Fibroblast of lung (primary cell): ENCODE measurements around the gene BORA. TPM values are rescaled to one million over a fixed set of nuclear protein-coding genes. Genes with fewer than 3 reads are reported as not detected.
"Not testable (repeated sequence)": the region's sequence is repeated elsewhere in the genome, so short reads cannot be mapped to it uniquely, and the experiment has no call there.

Experiments
- DNase-seq, 2 donors: peaks; one replicate each; pipeline versions ENCODE4 v3.0.0 to v3.0.0-alpha.2; 2010; ENCODE audit warnings: low read depth in 2 of 2
- H2AFZ ChIP-seq: 2 replicates; pipeline ENCODE4 v1.5.1; 2012; ENCODE audit warnings: low read length, control low read depth, inconsistent platforms
- H3K27ac ChIP-seq: 2 replicates; pipeline ENCODE4 v1.5.1; 2011; ENCODE audit warnings: low read length, control low read depth; ENCODE audit not compliant: insufficient read depth
- H3K27me3 ChIP-seq: 2 replicates; pipeline ENCODE4 v1.5.1; 2011; ENCODE audit warnings: mild to moderate bottlenecking, low read length; ENCODE audit not compliant: control insufficient read depth, insufficient read depth
- H3K36me3 ChIP-seq: 2 replicates; pipeline ENCODE4 v1.5.1; 2011; ENCODE audit warnings: low read length; ENCODE audit not compliant: control insufficient read depth, insufficient read depth
- H3K4me1 ChIP-seq: 2 replicates; pipeline ENCODE4 v1.5.1; 2011; ENCODE audit warnings: low read length; ENCODE audit not compliant: control insufficient read depth, insufficient read depth; ENCODE audit errors: extremely low read depth
- H3K4me2 ChIP-seq: 2 replicates; pipeline ENCODE4 v1.5.1; 2011; ENCODE audit warnings: low read length, control low read depth; ENCODE audit not compliant: insufficient read depth; ENCODE audit errors: extremely low read depth
- H3K4me3 ChIP-seq, 4 experiments: fragments of 200-600 bp in 1 of 4; sonication (generic) in 1 of 4; replicated peaks in 1 of 4; 2 replicates each; pipeline ENCODE4 v1.5.1; 2011 to 2016; ENCODE audit warnings: low read length in 4 of 4, low read depth in 3 of 4, mild to moderate bottlenecking in 3 of 4, control low read depth in 2 of 4, inconsistent platforms in 1 of 4, mixed read lengths in 1 of 4; ENCODE audit not compliant: insufficient read depth in 1 of 4; ENCODE audit errors: control extremely low read depth in 1 of 4
- H3K79me2 ChIP-seq: 2 replicates; pipeline ENCODE4 v1.5.1; 2012; ENCODE audit warnings: mild to moderate bottlenecking, low read length, inconsistent platforms; ENCODE audit not compliant: control insufficient read depth, insufficient read depth
- H3K9ac ChIP-seq: 2 replicates; pipeline ENCODE4 v1.5.1; 2011; ENCODE audit warnings: mild to moderate bottlenecking, low read length, control low read depth; ENCODE audit not compliant: insufficient read depth
- H3K9me3 ChIP-seq: 2 replicates; pipeline ENCODE4 v1.5.1; 2012; ENCODE audit warnings: low read depth, low read length; ENCODE audit not compliant: control insufficient read depth, insufficient read depth
- H4K20me1 ChIP-seq: 2 replicates; pipeline ENCODE4 v1.5.1; 2011; ENCODE audit warnings: low read length; ENCODE audit not compliant: control insufficient read depth, insufficient read depth; ENCODE audit errors: extremely low read depth
- CTCF ChIP-seq, 2 donors: IDR thresholded peaks in 1 of 2; conservative IDR thresholded peaks in 1 of 2; 1 replicate in 1 of 2; 2 replicates in 1 of 2; pipeline ENCODE4 v1.5.1; 2011 to 2012; ENCODE audit warnings: low read length in 2 of 2, control low read depth in 1 of 2, inconsistent platforms in 1 of 2, low read depth in 1 of 2, mild to moderate bottlenecking in 1 of 2
- EZH2 ChIP-seq: IDR thresholded peaks from 2 replicates; pipeline ENCODE4 v1.5.1; 2012; ENCODE audit warnings: low read length, control low read depth, mild to moderate bottlenecking; ENCODE audit errors: missing control alignments
- polyA plus RNA-seq, 2 donors: library from polyadenylated mRNA; depleted of rRNA in 1 of 2; stranded (reverse) in 1 of 2; unstranded in 1 of 2; fragments of >200 nt; gene quantifications; 2 replicates each; pipeline ENCODE4 v1.2.1, GENCODE V29; 2011 to 2012; ENCODE audit warnings: missing spikeins in 1 of 2
- total RNA-seq: library from RNA; depleted of rRNA; stranded (reverse); fragments of >200 nt; gene quantifications from 2 replicates; pipeline ENCODE4 v1.2.1, GENCODE V29; 2014

BORA gene
- total and polyA plus RNA-seq, 2 donors (not counting 1 experiment from before 2014, with no cell fraction given) = 2.0 to 4.8 TPM

- DNase-seq = no peak
- Histone ChIP-seq H3K4me3 (no peak overlapping the region), H3K9me3 (no peaks in the 10 kb centered on the region), H3K27ac (no peak overlapping the region), H3K36me3 (no peaks in the 10 kb centered on the region), H3K4me1 (no peaks in the 10 kb centered on the region), H3K79me2 (no peaks in the 10 kb centered on the region), H3K9ac (no peak overlapping the region), H3K27me3 (no peaks in the 10 kb centered on the region), H4K20me1 (no peaks in the 10 kb centered on the region), H2AFZ (no peak overlapping the region), H3K4me2 (no peak overlapping the region)
- no peak for TF ChIP-seq CTCF (conservative IDR thresholded peaks at IDR 0.05 in 1 of 2, IDR thresholded peaks at IDR 0.05 in 1 of 2; ENCODE audit: low read depth in 1 of 2, low read length in 2 of 2)
- TF ChIP-seq EZH2 = no peak
Measured at GRCh38 chr13:72698164-72698563, 29.6 kb upstream of the BORA start.

DNA sequence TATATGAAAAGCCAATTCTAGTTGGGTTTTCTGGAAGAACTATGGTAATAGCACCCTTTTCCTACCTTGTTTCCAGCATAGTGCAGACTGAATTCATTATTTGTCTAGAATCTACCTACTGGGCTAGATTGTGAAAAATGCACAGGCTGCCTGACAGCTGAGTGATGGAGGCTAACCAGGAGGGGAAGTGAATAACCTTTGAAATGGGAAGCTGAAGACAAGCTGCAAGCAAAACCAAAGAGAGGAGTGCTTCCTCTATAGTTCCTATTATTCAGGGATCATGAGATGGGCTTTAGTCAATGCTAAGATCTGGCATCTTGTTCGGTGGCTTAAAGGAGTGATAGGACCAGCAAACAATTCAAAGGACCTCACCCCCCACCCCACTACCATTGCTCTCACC is 27.2 kb upstream of the BORA start:
- H3K4me3 ChIP-seq = no peak overlapping the region
- no peaks in the 10 kb centered on the region for H3K4me1 ChIP-seq
- H3K36me3 ChIP-seq = no peaks in the 10 kb centered on the region
- H4K20me1 ChIP-seq = no peaks in the 10 kb centered on the region
- H2AFZ ChIP-seq = no peak overlapping the region
- no peak overlapping the region for H3K4me2 ChIP-seq
- no peak for TF ChIP-seq EZH2
- TF ChIP-seq CTCF (conservative IDR thresholded peaks at IDR 0.05 in 1 of 2, IDR thresholded peaks at IDR 0.05 in 1 of 2; ENCODE audit: low read depth in 1 of 2, low read length in 2 of 2) = no peak
- no peak overlapping the region for H3K27ac ChIP-seq
- no peaks in the 10 kb centered on the region for H3K79me2 ChIP-seq
- H3K9ac ChIP-seq = no peak overlapping the region
- no peaks in the 10 kb centered on the region for H3K9me3 ChIP-seq
- H3K27me3 ChIP-seq = no peaks in the 10 kb centered on the region
- no peak for DNase-seq

DNA sequence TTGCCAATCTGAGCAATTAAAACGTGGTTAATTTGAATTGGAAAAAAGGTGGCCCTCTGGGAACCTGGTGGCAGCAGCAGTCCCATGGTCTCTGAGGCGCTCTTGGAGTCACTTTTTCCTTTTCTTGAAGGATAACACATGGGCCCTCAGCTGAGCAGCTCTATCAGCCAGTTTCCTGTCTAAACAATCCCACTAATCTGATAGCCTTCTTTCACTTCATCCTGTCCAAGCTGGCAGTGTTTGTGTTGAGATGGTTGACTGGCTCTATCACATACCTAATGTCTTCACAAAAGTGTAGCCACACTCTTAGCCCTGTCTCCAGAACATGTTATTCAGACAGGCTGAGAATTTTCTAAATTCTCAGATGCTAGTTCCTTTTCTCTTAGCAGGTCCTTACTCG is 10.9 kb upstream of the BORA start:
- H3K9ac ChIP-seq = no peak overlapping the region
- no peaks in the 10 kb centered on the region for H3K27me3 ChIP-seq
- no peaks in the 10 kb centered on the region for H3K4me1 ChIP-seq
- no peak for DNase-seq
- H2AFZ ChIP-seq = no peak overlapping the region
- no peaks in the 10 kb centered on the region for H3K9me3 ChIP-seq
- H3K36me3 ChIP-seq = peaks cover 5% of the 10 kb centered on the region
- H3K27ac ChIP-seq = no peak overlapping the region
- no peak overlapping the region for H3K4me2 ChIP-seq
- no peak for TF ChIP-seq CTCF (conservative IDR thresholded peaks at IDR 0.05 in 1 of 2, IDR thresholded peaks at IDR 0.05 in 1 of 2; ENCODE audit: low read depth in 1 of 2, low read length in 2 of 2)
- no peak for TF ChIP-seq EZH2
- H3K4me3 ChIP-seq = no peak overlapping the region
- peaks cover 34% of the 10 kb centered on the region for H3K79me2 ChIP-seq
- no peaks in the 10 kb centered on the region for H4K20me1 ChIP-seq

DNA sequence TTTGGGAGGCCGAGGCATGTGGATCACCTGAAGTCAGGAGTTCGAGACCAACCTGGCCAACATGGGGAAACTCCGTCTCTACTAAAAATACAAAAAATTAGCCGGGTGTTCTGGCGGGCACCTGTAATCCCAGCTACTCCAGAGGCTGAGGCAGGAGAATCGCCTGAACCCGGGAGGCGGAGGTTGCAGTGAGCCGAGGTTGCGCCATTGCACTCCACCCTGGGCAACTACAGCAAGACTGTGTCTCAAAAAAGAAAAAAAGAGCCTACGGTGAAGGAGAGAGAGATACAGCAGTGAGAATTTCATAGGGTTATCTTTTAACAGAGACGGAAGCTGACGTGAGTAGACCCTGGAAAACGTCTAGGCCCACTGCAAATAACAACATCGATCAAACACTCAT is 1.5 kb upstream of the BORA start:
- not testable (repeated sequence) for H3K36me3 ChIP-seq, H2AFZ ChIP-seq, H3K27me3 ChIP-seq

More for the DNA sequence above, 1.5 kb upstream of the BORA start:
- H3K4me1 ChIP-seq, H3K27ac ChIP-seq, DNase-seq, H3K9me3 ChIP-seq, H4K20me1 ChIP-seq, H3K9ac ChIP-seq: not testable (repeated sequence)
- peak overlapping the region; percentile 96 for H3K4me2 ChIP-seq
- peaks cover 81% of the 10 kb centered on the region for H3K79me2 ChIP-seq
- peak overlapping the region; percentile 27 to 91 (median 82) for H3K4me3 ChIP-seq
